Ovary (tissue), 9 donors: Measurements from ENCODE around the gene ADARB2. TPM values are rescaled to one million over a fixed set of nuclear protein-coding genes. Genes with fewer than 3 reads are reported as not detected.
A peak's percentile ranks its signal among the peaks of the same experiment; 100 is the strongest.

Source experiments
- DNase-seq, 5 donors: peaks; one replicate each; pipeline ENCODE4 v3.0.0-alpha.2; 2019 to 2020
- H3K27ac ChIP-seq, 2 donors: fragments of 200-600 bp; one replicate each; pipeline versions ENCODE4 v1.5.1 to v1.8.0; 2019 to 2022
- H3K27me3 ChIP-seq: fragments of 200-600 bp; one replicate; pipeline ENCODE4 v1.8.0; 2022
- H3K36me3 ChIP-seq: fragments of 200-600 bp; sonication (generic); one replicate; pipeline ENCODE4 v1.5.1; 2019
- H3K4me1 ChIP-seq: one replicate; pipeline ENCODE4 v1.8.1; 2013; ENCODE audit warnings: mild to moderate bottlenecking, moderate library complexity; ENCODE audit not compliant: insufficient read depth
- H3K4me3 ChIP-seq: fragments of 200-600 bp; sonication (generic); one replicate; pipeline ENCODE4 v1.5.1; 2017
- H3K9me3 ChIP-seq, 2 donors: fragments of 200-600 bp in 1 of 2; sonication (generic) in 1 of 2; one replicate each; pipeline versions ENCODE4 v1.5.1 to v1.8.1; 2013 to 2019; ENCODE audit warnings: mild to moderate bottlenecking in 1 of 2, moderate library complexity in 1 of 2
- CTCF ChIP-seq, 3 donors: fragments of 450-650 bp in 2 of 3; fragments of 200-600 bp in 1 of 3; IDR thresholded peaks; one replicate each; pipeline versions ENCODE4 v1.5.1 to v1.8.0; 2016 to 2022; ENCODE audit warnings: antibody characterized with exemption in 3 of 3, mild to moderate bottlenecking in 1 of 3
- EP300 ChIP-seq: sonication (generic); formaldehyde crosslinking; IDR thresholded peaks from one replicate; pipeline ENCODE4 v1.6.1; 2017; ENCODE audit warnings: antibody characterized with exemption
- POLR2A ChIP-seq: fragments of 450-650 bp; IDR thresholded peaks from one replicate; pipeline ENCODE4 v1.6.1; 2017; ENCODE audit warnings: antibody characterized with exemption, mild to moderate bottlenecking, moderate library complexity
- WGBS, 3 donors: extraction: QIAGEN DNeasy Blood & Tissue Kit in 1 of 3; methylation state at CpG; one replicate each; pipeline versions ENCODE4 v1.1.5 to v1.1.7; 2013 to 2017; 5-methylcytosine and 5-hydroxymethylcytosine counted together
- intact Hi-C, 4 donors: fragments of 100-400 bp; cut with DNase I; formaldehyde crosslinking; loops; one replicate each; pipeline versions ENCODE4 v1.11.0 to v1.15.1; 2022 to 2023
- polyA plus RNA-seq, 2 donors: library from polyadenylated mRNA; stranded (reverse); fragments of 200-250 nt in 1 of 2; fragments of 350-450 nt in 1 of 2; fragmentation: Illumina TruSeq in 1 of 2; extraction: RNeasy Lipid Tissue Mini Kit (QIAGEN cat#74804) in 1 of 2; gene quantifications; one replicate each; pipeline ENCODE4 v1.2.3, GENCODE V29; 2013 to 2014
- total RNA-seq, 7 donors: library from RNA; depleted of rRNA in 2 of 7; stranded (reverse); fragments of >200 nt in 2 of 7; fragmentation: NEBNext Ultra II Directional in 3 of 7; extraction: Animal tissue kit (Norgen Biotek cat#: 25700) in 3 of 7; gene quantifications; one replicate each; pipeline versions ENCODE4 v1.1.0 to v1.2.4, GENCODE V29; 2016 to 2023
- donor health status: DM: no; HTN: no; CAD: no; lungs with moderate emphysema.
- donor health status: DM: no; HTN: no; CAD: no.
- donor health status: Bipolar disorder and iron deficiency.
- donor health status: DM: yes; HTN: yes; CAD: no.
- donor health status: DM: no; HTN: no; CAD: no.
- donor health status: DM: yes; HTN: yes; CAD: no.

ADARB2 gene
- total and polyA plus RNA-seq, 9 donors, result 0.12 to 2.0 (median 0.36) TPM; not detected in 2

DNA sequence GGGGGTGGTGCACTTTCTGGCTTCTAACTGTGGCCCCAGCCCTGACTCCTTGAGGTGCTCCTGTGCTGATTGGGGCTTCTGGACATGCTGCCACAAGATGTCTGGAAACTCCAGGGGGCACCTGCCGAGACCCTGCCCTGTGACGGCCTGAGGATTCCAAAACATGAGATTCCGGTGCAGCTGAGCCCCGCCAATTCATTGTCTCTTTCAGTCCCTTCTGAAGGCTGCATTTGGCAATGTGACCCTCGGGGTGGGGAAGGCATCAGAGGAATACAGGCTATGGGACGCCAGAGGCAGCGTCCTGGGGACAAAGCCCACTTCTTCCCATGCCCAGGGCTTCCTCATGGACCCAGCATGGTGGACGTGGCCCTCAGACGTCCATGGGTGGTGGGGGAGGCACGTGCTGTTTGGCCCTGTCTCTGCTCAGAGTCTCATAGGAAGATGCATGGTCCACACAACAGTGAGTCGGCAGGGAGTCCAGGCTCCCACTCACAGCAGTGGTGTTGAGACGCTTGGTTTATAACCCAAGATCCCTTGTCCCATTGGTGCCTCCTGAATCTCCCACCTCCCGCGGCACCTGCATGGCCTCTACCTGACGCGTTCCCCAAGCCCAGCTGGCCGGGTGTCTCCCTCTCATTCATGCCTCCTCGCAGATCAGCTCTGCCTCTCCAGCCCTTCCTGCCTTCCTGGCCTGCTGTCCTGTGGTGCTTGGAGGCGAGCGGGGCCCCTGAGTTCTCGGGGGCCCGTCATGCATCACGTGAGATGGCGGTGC is 551.2 kb downstream of the ADARB2 start:
- no peak for TF ChIP-seq CTCF (IDR thresholded peaks at IDR 0.05)
- TF ChIP-seq POLR2A, result no peak
- no peak for TF ChIP-seq EP300
- WGBS, 3 donors, result 92 to 94% (median 93%) methylated on average over 24 of the region's 24 CpGs
- H3K4me1 ChIP-seq, result no peaks in the 10 kb centered on the region
- no peak overlapping the region for H3K4me3 ChIP-seq
- no peaks in the 10 kb centered on the region for H3K9me3 ChIP-seq
- peak in 1 of 5 donors; percentile 28 for DNase-seq
- intact Hi-C loops, result no loop called here
- H3K36me3 ChIP-seq, result no peaks in the 10 kb centered on the region
- H3K27me3 ChIP-seq, result no peaks in the 10 kb centered on the region
- H3K27ac ChIP-seq, result no peak overlapping the region

DNA sequence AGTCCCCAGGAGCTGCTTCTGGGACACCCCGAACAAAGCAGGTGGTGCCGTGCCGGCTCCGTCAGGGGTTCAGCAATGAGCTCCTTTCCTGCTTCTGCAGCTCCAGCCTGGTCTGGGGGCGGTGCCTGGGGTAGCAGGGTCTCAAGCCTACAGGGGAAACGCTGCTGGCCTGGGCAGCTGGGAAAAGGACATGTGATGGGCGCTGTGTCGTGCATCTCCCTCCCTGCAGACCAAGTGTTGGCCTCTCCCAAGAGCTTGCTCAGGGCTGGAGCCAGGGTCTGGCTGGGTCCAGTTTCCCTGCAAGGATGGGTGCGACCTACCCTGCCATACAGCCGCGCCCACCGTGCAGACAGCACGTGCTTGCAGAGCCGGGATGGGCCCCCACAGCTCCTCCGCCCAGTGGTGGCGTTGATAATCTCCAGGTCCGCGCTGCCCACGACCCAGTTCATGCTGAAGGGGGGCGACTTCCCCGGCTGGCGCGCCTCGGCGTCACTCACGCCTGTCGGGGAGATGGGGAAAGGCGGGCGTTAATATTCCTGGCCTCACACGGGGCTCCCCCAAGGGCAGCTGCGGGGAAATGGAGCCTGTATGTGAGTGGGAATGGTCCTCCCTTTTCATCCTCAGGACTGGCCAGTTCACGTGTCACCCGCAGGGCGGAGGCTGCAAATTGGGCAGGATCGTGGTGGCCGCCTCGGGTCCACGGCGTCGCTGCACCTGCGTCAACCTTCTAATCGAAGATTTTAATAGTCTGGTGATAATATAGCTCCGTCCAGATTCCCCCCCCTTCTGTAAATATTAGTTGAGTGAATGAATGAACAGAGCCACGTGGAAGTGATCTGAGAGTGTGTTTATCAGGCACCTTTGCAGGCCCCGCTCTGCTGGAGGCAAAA is 552.5 kb downstream of the ADARB2 start:
- no peak overlapping the region for H3K27ac ChIP-seq
- peak in 1 of 5 donors; percentile 12 for DNase-seq

DNA sequence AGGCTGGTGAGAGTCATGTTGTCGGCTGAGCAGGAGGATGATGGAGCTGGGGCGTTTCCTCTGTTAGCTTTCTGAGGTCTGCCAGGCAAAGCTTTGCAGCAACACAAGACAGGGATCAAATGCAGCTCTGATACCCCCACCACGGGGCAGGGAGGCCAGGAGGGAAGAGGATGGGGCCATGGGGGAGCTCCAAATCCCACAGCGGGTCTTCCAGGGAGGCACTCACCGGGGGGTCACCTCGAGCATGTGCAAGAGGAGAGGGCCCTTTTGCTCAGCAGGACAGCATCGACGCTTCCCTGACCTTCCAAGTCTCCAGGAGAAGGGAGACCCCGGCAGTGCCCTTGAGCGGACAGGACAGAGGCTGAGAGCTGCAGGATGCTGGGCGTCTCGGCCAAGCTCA is 553.6 kb downstream of the ADARB2 start:
- DNase-seq, result no peak
- no peaks in the 10 kb centered on the region for H3K27me3 ChIP-seq
- no peaks in the 10 kb centered on the region for H3K4me1 ChIP-seq
- intact Hi-C loops, result no loop called here
- H3K9me3 ChIP-seq, result no peaks in the 10 kb centered on the region
- WGBS, 3 donors, result 68 to 77% (median 76%) methylated on average over 12 of the region's 12 CpGs
- H3K36me3 ChIP-seq, result no peaks in the 10 kb centered on the region
- no peak overlapping the region for H3K4me3 ChIP-seq
- H3K27ac ChIP-seq, result no peak overlapping the region
- TF ChIP-seq EP300 (no peak), CTCF (IDR thresholded peaks at IDR 0.05) (no peak), POLR2A (no peak)

More for the DNA sequence above, 552.5 kb downstream of the ADARB2 start:
- TF ChIP-seq EP300 (no peak), POLR2A (no peak), CTCF (IDR thresholded peaks at IDR 0.05) (no peak)
- 81 to 88% (median 84%) methylated on average over 45 of the region's 45 CpGs for WGBS, 3 donors
- no peaks in the 10 kb centered on the region for H3K4me1 ChIP-seq
- no peaks in the 10 kb centered on the region for H3K27me3 ChIP-seq
- no peak overlapping the region for H3K4me3 ChIP-seq
- intact Hi-C loops, result no loop called here
- no peaks in the 10 kb centered on the region for H3K9me3 ChIP-seq
- H3K36me3 ChIP-seq, result no peaks in the 10 kb centered on the region

- Histone ChIP-seq H3K9me3 (no peaks in the 10 kb centered on the region), H3K27me3 (no peaks in the 10 kb centered on the region), H3K27ac (no peak overlapping the region), H3K4me3 (no peak overlapping the region), H3K36me3 (no peaks in the 10 kb centered on the region), H3K4me1 (no peaks in the 10 kb centered on the region)
- 88 to 93% (median 93%) methylated on average over 18 of the region's 18 CpGs for WGBS, 3 donors
- DNase-seq, result no peak
- TF ChIP-seq EP300 (no peak), POLR2A (no peak), CTCF (IDR thresholded peaks at IDR 0.05) (no peak)
- intact Hi-C loops, result no loop called here
Observed at GRCh38 chr10:1183033-1183396, 554.3 kb downstream of the ADARB2 start.
